Endodermal cell (in vitro differentiated cells): ENCODE measurements around the gene UBAP1L. TPM values are rescaled to one million over a fixed set of nuclear protein-coding genes. Genes with fewer than 3 reads are reported as not detected.
A peak's percentile ranks its signal among the peaks of the same experiment; 100 is the strongest.

Source experiments
- DNase-seq: peaks from one replicate; pipeline ENCODE4 v3.0.0-alpha.2; 2017
- H3K27ac ChIP-seq: 2 replicates; pipeline ENCODE4 v1.5.1; 2013; ENCODE audit warnings: mild to moderate bottlenecking, low read depth, low read length, moderate library complexity
- H3K27me3 ChIP-seq: 2 replicates; pipeline ENCODE4 v1.6.1; 2013; ENCODE audit warnings: mild to moderate bottlenecking, low read length, moderate library complexity; ENCODE audit not compliant: insufficient read depth, control insufficient read depth, poor library complexity, severe bottlenecking
- H3K36me3 ChIP-seq: 2 replicates; pipeline ENCODE4 v1.7.0; 2013; ENCODE audit warnings: mild to moderate bottlenecking, low read length, moderate library complexity; ENCODE audit not compliant: control insufficient read depth, insufficient read depth
- H3K4me1 ChIP-seq: one replicate; pipeline ENCODE4 v1.7.0; 2013; ENCODE audit warnings: low read length; ENCODE audit not compliant: control insufficient read depth, insufficient read depth
- H3K4me3 ChIP-seq: 2 replicates; pipeline ENCODE4 v1.5.1; 2013; ENCODE audit warnings: mild to moderate bottlenecking, low read length, moderate library complexity
- H3K9ac ChIP-seq: 2 replicates; pipeline ENCODE4 v1.6.1; 2013; ENCODE audit warnings: mild to moderate bottlenecking, low read length, moderate library complexity; ENCODE audit not compliant: poor library complexity, severe bottlenecking; ENCODE audit errors: extremely low read depth
- H3K9me3 ChIP-seq: 2 replicates; pipeline ENCODE4 v1.6.1; 2013; ENCODE audit warnings: mild to moderate bottlenecking, low read length, moderate library complexity; ENCODE audit not compliant: control insufficient read depth
- H3K27ac Mint-ChIP-seq: 2 replicates; pipeline ENCODE4 v1.8.0; 2020; ENCODE audit warnings: mixed read lengths
- H3K27me3 Mint-ChIP-seq: 2 replicates; pipeline ENCODE4 v1.8.0; 2021; ENCODE audit warnings: mild to moderate bottlenecking, mixed read lengths; ENCODE audit not compliant: insufficient read depth
- H3K36me3 Mint-ChIP-seq: 2 replicates; pipeline ENCODE4 v1.8.0; 2020; ENCODE audit warnings: low read depth, mixed read lengths
- H3K4me1 Mint-ChIP-seq: 2 replicates; pipeline ENCODE4 v1.8.0; 2020; ENCODE audit warnings: mixed read lengths
- H3K4me3 Mint-ChIP-seq: 2 replicates; pipeline ENCODE4 v1.8.0; 2020; ENCODE audit warnings: mild to moderate bottlenecking, moderate library complexity, mixed read lengths
- H3K9me3 Mint-ChIP-seq: 2 replicates; pipeline ENCODE4 v1.8.0; 2020; ENCODE audit warnings: mild to moderate bottlenecking, mixed read lengths
- WGBS, 2 experiments: methylation state at CpG; one replicate each; pipeline versions ENCODE4 v1.1.5 to v1.1.7; 2013; ENCODE audit warnings: missing lambda C conversion rate in 2 of 2, mixed read lengths in 1 of 2; ENCODE audit not compliant: insufficient coverage in 1 of 2, insufficient read length in 1 of 2; 5-methylcytosine and 5-hydroxymethylcytosine counted together
- total RNA-seq, 2 donors: library from RNA; stranded (reverse); fragmentation: NEBNext Ultra II Directional in 1 of 2; extraction: Animal tissue kit (Norgen Biotek cat#: 25700) in 1 of 2; gene quantifications; 2 replicates in 1 of 2; 3 replicates in 1 of 2; pipeline ENCODE4 v1.2.1, GENCODE V29; 2021
- TF ChIP-seq, protein P1 (sequence below): fragments of 200-600 bp; sonication (generic); conservative IDR thresholded peaks from 2 replicates; pipeline ENCODE4 v1.5.0; 2021; ENCODE audit warnings: antibody characterized with exemption, mild to moderate bottlenecking

The UBAP1L gene
- total RNA-seq, 2 donors from 2014 or later: 3.4 to 4.2 TPM

DNA sequence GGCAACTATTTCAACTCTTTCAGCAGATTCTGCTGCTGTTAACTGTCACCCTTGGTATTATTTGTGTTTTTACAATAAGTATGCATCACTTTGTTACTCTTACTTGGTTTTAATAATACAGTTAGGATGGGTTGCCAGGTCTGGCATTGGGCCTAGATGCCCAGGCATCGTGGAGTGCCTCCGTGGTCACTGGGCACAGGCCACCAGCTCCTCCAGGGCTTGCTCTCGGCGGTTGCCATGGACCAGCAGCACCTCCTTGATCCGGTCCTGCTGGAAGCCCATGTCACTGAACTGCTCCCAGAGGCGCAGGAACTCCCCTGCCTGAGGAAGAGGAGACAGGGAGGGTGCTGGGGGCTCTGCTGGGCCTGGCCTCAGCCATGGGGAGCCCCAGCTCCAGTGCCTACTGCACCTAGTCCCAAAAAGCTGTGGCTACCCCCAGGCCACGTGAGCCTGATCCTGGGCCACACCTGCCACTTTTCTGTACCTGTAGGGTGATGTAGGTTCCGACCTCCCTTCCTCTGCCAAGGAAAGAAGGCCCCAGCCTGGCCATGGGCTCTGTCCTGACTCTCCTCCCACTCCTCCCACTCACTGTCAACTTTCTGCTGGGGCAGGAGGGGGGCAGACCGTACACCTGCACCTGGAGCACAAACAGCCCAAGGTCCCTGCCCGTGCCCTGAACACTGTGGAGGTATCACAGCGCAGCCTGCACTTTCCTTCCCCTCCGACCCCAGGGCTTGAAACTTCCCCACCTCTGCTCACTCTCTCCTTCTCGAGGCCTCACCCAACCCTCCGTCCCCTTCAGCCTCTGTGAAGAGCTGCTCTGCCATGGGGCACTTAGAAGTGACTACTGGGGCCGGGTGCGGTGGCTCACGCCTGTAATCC, 21.8 kb downstream of the UBAP1L start:
- H3K27ac ChIP-seq: no peak overlapping the region
- no peak overlapping the region for H3K4me3 ChIP-seq
- Mint-ChIP-seq H3K27ac (no peak overlapping the region), H3K4me1 (peaks cover 15% of the 10 kb centered on the region), H3K9me3 (no peaks in the 10 kb centered on the region), H3K27me3 (no peaks in the 10 kb centered on the region), H3K36me3 (peaks cover 4% of the 10 kb centered on the region), H3K4me3 (no peak overlapping the region)
- no peaks in the 10 kb centered on the region for H3K27me3 ChIP-seq
- DNase-seq: peak; percentile 27
- peaks cover 9% of the 10 kb centered on the region for H3K4me1 ChIP-seq
- TF ChIP-seq, protein P1, sequence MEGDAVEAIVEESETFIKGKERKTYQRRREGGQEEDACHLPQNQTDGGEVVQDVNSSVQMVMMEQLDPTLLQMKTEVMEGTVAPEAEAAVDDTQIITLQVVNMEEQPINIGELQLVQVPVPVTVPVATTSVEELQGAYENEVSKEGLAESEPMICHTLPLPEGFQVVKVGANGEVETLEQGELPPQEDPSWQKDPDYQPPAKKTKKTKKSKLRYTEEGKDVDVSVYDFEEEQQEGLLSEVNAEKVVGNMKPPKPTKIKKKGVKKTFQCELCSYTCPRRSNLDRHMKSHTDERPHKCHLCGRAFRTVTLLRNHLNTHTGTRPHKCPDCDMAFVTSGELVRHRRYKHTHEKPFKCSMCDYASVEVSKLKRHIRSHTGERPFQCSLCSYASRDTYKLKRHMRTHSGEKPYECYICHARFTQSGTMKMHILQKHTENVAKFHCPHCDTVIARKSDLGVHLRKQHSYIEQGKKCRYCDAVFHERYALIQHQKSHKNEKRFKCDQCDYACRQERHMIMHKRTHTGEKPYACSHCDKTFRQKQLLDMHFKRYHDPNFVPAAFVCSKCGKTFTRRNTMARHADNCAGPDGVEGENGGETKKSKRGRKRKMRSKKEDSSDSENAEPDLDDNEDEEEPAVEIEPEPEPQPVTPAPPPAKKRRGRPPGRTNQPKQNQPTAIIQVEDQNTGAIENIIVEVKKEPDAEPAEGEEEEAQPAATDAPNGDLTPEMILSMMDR: no peak
- 93 to 97% methylated on average over 15 to 17 of the region's 17 CpGs for WGBS, 2 experiments
- peaks cover 1% of the 10 kb centered on the region for H3K36me3 ChIP-seq
- H3K9me3 ChIP-seq: no peaks in the 10 kb centered on the region
- H3K9ac ChIP-seq: no peak overlapping the region

DNA sequence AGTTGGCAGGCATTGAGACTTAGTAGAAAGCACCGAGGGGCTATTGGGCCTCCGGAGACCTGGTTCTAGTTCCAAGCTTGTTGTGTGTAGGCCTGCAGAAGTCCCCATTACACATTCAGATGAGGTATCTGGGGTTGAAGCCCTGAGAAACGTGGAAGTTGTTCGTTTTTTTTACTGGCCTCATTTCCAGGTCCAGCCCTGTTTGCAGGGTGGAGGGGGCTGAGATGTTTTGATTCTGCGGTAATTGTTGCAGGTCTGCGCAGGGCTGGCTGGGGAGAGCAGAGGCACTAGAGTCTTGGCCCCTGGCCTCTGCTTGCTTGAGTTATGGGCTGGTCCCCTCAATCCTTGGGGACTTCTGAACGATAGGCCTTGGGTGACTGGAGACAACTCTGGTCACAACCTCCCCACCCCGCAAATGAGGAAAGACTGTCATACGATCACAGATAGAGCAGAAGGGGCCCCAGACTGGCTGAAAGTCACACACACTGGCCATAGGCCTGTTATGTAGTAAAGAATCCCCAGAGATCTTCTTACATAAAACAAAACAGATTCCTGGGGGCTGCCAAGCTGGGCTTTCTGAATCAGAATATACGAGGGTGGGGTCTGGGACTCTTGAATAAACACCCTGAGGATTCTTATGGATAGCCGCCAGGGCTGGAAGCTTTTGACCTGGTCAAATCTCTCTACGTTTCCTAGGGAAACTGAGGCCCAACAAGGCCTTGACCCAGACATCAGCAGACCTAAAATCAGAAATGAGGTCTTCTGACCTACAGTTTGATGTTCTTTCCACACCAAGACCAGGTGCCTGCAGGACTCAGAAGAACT, 22.8 kb downstream of the UBAP1L start:
- TF ChIP-seq, protein P1: no peak
- Histone ChIP-seq H3K36me3 (no peaks in the 10 kb centered on the region), H3K27me3 (no peaks in the 10 kb centered on the region), H3K4me3 (no peak overlapping the region), H3K27ac (no peak overlapping the region), H3K9ac (no peak overlapping the region), H3K4me1 (peaks cover 18% of the 10 kb centered on the region), H3K9me3 (no peaks in the 10 kb centered on the region)
- Mint-ChIP-seq H3K4me3 (no peak overlapping the region), H3K36me3 (no peaks in the 10 kb centered on the region), H3K4me1 (peaks cover 24% of the 10 kb centered on the region), H3K27me3 (no peaks in the 10 kb centered on the region), H3K27ac (no peak overlapping the region), H3K9me3 (no peaks in the 10 kb centered on the region)
- 86 to 91% methylated on average over 10 to 12 of the region's 12 CpGs for WGBS, 2 experiments
- DNase-seq: peak; percentile 31

- no peaks in the 10 kb centered on the region for H3K9me3 Mint-ChIP-seq
- Histone ChIP-seq H3K4me3 (peak overlapping the region; percentile 12), H3K9me3 (no peaks in the 10 kb centered on the region), H3K27me3 (no peaks in the 10 kb centered on the region), H3K36me3 (no peaks in the 10 kb centered on the region), H3K4me1 (peaks cover 25% of the 10 kb centered on the region), H3K9ac (no peak overlapping the region), H3K27ac (no peak overlapping the region)
- no peaks in the 10 kb centered on the region for H3K36me3 Mint-ChIP-seq
- DNase-seq: no peak
- peak overlapping the region; percentile 26 for H3K4me3 Mint-ChIP-seq
- H3K4me1 Mint-ChIP-seq: peaks cover 46% of the 10 kb centered on the region
- WGBS, 2 experiments: 79 to 83% methylated on average over 2 to 5 of the region's 5 CpGs
- TF ChIP-seq, protein P1: no peak
- H3K27ac Mint-ChIP-seq: peak overlapping the region; percentile 64
- H3K27me3 Mint-ChIP-seq: peaks cover 18% of the 10 kb centered on the region
Observed at GRCh38 chr15:65089206-65089824, 25.7 kb downstream of the UBAP1L start.
